GM18517 (cell line): Measurements from ENCODE around the gene FAM53A.

Experiments used
- ATAC-seq: cut with Tn5 transposase; IDR thresholded peaks from one replicate; pipeline ENCODE4 v1.9.1; 2021; ENCODE audit warnings: mild to moderate bottlenecking, moderate library complexity; ENCODE audit not compliant: unreplicated experiment

Gene FAM53A

GRCh38 chr4:1625600-1626138 lies 58.4 kb downstream of the FAM53A start:
- no peak for ATAC-seq

DNA sequence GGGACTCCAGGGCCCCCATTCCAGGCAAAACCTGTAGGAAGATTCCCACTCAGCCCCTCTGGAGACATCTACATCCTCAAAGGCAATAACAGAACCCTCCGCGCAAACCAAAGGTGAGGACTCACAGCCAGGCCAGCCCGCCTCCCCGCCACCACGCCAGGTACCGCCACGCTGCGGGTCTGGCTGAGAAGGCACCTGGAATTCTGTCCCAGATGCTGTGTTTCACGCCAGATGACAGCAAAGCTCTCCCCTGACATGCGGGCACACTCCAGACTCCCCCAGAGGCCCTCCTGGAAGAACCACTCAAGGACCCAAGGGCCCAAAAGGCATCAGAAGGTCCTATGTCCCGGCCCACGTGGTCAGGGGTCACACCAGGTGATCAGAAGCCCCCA lies 59.6 kb downstream of the FAM53A start:
- ATAC-seq: no peak

DNA sequence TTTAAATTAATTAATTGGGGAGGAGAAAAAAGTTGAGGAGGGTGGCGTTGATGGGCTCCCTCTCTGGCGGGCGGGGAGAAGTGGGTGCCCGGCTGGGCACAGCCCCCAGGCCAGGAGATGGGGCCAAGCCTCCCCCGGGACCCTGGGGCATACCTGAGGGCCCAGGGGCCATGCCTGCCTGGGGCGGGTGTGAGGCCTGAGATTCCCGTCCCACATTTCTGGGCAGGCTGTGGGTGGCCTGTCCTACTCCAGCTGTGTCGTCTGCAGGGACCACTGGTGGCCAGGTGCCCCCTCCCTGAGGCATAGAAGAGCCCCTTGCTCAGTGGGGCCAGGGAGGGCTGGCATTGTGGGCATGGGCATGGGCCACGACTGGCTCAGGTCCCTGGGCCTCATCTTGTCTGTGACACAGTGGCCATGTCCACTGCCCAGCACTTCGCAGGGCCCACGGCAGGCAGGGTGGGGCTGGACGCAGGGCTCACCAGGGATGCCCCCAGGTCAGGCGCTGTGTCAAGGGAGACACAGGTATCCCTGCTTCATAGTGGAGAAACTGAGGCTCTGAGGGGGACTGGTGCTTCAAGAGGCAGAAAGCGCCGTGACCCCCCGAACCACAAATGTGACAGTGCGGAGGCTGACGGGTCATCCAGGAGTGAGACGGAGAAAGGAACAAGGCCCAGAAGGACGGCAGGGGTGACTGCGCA lies 60.1 kb downstream of the FAM53A start:
- no peak for ATAC-seq

GRCh38 chr4:1623400-1623799 lies 60.7 kb downstream of the FAM53A start:
- ATAC-seq: no peak

DNA sequence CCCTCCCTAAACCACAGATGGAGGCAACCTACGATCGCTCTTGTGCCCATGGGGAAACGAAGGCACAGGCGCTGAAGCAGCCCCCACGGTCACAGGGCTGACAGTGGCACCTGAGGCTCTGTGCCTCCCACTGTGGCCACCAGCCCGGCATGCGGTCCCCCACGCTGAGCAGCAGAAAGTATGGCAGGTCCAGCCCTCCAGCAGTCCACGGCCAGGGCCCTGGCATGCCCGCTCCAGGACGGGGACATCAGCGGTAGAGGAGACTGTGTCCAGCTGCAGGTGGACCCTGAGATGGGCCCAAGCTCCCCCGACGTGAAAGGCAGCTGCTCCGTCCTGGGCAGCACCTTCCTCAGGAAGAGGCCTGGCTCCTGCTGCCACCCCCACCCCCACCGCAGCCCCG lies 61.2 kb downstream of the FAM53A start:
- ATAC-seq: no peak

DNA sequence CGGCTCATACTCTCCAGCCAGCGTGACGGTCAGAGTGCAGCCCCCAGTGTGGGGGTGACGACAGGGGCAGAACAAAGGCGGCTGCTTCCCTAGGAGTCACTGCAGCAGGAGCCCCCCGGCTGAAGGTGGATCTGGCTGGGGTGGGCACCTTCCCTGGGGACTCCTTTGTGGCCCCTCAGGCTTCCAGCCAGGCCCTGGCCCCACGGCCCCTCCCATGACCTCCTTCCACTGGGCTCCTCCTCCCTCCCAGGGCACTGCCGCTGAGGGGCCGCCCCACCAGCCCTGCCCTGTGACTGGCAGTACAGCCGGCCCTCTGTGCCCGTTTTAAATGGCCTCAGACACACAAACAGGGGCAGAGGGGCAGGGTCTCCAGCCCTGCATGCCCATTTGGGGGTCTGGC lies 61.9 kb downstream of the FAM53A start:
- ATAC-seq: no peak

DNA sequence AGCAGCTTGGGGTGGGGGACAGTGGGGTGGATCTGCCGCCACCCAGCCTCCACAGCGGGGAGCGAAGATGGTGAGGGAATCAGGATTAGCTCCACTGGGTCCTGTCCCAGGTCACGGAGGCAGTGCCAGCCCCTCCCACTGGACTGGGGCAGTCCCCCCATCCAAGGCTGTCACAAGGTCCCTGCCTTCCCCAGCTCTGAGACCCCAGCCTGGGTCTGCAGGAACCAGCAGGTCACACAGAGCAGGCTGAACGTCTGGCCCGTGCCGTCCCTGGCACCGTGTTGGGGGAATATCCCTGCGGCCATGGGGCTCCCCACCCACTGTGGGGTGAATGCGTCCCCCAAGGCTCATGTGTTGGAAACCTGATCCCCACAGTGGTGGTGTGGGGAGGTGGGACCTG lies 62.6 kb downstream of the FAM53A start:
- ATAC-seq: no peak

GRCh38 chr4:1619151-1619672 lies 64.9 kb downstream of the FAM53A start:
- no peak for ATAC-seq

GRCh38 chr4:1618438-1618837 lies 65.7 kb downstream of the FAM53A start:
- no peak for ATAC-seq

GRCh38 chr4:1616557-1616930 lies 67.6 kb downstream of the FAM53A start:
- no peak for ATAC-seq

- no peak for ATAC-seq
Measured at GRCh38 chr4:1615786-1616556, 68.1 kb downstream of the FAM53A start.

- no peak for ATAC-seq
Measured at GRCh38 chr4:1614854-1615595, 69.1 kb downstream of the FAM53A start.

DNA sequence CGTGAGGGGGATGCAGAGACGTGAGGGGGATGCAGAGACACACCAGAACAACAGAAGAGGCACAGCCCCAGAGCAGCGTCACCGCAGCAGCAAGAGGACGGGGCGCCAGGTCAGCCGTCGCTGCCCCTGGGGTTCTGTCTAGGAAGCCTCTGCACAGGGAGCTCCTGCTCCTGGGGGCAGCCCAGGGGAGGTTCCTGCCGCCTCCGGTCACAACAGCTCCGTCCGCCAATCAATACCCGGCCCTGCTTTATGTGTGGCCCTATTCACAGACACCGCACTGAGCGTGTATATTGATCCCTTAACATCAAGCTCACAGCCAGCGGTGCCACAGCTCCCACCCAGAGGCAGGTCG lies 69.6 kb downstream of the FAM53A start:
- no peak for ATAC-seq

- ATAC-seq: no peak
Measured at GRCh38 chr4:1614049-1614448, 70.1 kb downstream of the FAM53A start.

- no peak for ATAC-seq
Measured at GRCh38 chr4:1613099-1613495, 71.0 kb downstream of the FAM53A start.

GRCh38 chr4:1612278-1613098 lies 71.6 kb downstream of the FAM53A start:
- no peak for ATAC-seq

DNA sequence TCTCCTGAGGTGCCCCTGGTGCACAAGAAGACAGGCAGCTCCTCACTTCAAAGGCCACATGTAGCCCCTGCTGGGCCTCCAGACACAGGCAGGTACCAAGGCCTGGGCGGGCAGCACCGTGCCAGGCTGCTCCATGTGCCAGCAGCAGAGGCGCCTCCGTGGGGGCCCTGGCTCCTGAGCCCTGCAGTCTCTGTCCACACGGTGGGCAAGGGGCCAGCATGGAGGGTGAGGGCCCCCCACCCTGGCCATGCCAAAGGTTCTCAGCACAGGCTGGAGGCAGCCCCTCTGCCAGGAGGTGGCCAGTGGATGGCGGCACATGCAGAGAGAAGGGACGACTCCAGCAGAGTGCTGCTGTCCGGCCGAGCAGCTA lies 72.6 kb downstream of the FAM53A start:
- ATAC-seq: no peak

DNA sequence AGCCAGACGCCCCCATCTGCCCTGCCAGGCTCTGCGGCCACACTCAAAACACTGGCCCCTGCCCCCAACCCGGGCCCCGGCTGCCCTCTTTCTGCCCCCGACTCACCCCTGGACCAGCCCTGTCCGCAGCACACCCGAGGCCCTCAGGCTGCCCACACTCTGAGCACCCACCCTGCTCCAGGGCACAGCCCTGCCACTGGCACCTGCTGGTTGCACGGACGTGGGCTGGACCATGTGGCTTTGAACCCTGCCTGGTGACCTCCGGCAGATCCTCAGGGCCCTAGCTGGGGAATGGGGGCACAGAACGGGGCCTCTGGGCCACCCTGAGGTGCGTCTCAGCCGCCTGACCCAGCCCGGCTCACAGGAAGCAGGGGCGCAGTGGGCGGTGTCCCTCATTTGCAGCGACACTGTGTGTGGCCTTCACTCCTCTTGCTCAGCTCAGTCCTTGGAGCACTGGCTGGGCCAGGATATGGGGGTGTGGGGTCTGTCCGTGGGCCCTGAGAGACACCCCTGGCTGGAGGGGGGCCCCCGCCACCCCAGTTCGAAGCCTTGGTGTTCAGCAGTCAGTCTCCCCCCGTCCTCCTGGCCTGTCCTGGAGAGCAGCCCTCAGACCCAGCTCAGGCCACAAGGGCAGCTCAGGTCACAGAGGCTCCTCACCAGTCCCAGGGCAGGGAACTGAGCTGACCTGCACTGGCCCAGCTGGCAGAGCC lies 73.2 kb downstream of the FAM53A start:
- no peak for ATAC-seq

DNA sequence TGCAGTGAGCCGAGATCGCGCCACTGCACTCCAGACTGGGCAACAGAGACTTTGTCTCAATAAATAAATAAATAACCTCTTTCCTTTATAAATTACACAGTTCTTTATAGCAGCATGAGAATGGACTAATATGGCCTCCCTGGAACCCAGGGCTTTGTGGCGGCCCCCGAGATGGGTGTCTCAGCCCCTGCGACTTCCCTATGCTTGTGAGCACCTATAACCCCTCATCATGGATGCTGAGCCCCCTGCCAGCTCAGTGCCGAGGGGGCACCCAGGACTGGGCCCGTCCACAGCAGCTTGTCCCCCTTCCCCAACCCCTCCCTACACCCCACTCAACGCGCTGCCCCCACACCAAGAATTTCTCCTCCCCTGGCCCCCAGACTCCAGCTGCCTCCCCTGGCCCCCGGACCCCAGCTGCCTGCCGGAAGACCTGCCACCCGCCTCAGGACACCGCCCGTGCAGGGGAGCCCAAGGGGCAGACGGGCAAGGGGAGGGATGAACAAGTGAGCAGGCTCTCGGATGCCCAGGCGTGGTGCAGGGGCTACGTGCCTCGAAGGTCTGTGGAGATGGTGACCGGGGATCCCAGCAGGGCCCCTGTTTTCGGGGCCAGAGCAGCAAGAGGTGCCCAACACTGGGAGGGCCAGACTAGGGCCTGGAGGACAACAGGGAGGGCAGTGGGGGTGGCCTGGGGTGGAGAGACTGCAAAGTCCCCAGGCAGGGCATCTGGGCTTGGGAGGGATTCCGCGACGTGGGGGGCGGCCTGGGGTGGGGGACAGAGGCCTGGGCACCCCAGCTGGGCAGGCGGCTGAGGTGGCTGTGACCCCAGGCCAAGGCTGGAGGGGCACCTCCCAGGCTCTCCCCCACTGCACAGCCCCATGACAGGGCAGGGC lies 74.0 kb downstream of the FAM53A start:
- no peak for ATAC-seq
